GM21619 (cell line): Measurements from ENCODE around the gene PPP1CA.
A peak's percentile ranks its signal among the peaks of the same experiment; 100 is the strongest.

ENCODE experiments used
- ATAC-seq: cut with Tn5 transposase; IDR thresholded peaks from one replicate; pipeline ENCODE4 v1.9.1; 2021; ENCODE audit not compliant: unreplicated experiment

PPP1CA gene

DNA sequence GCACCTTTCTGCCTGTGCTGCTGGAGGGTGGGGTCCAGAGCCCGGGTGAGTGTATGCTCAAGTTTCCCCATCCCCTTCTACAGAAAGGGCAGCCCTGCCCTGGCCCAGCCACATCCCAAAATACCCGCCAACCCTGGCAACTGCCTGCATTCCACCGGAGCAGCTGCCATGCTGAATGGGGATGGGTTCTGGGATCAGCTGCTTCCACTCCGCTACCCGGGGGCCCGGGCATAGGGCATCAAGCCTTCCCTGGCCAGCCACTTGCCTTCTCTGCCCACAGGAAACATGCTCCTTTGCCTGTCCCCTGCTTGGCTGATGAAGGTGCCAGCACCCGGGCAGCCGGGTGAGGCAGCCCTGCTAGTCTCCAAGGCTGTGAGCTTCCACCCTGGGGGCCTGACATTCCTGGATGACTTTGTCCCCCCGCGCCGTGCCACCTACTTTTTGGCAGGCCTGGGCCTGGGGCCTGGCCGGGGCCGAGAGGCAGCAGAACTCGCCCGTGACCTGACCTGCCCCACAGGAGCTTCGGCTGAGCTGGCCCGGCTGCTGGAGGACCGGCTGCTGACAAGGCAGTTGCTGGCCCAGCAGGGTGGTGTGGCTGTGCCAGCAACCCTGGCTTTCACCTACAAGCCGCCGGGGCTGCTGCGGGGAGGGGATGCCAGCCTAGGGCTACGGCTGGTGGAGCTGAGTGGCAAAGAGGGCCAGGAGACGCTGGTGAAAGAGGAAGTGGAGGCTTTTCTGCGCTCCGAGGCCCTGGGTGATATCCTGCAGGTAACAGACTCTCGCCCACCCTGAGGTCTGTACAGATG, 17.0 kb upstream of the PPP1CA start:
- ATAC-seq = no peak

DNA sequence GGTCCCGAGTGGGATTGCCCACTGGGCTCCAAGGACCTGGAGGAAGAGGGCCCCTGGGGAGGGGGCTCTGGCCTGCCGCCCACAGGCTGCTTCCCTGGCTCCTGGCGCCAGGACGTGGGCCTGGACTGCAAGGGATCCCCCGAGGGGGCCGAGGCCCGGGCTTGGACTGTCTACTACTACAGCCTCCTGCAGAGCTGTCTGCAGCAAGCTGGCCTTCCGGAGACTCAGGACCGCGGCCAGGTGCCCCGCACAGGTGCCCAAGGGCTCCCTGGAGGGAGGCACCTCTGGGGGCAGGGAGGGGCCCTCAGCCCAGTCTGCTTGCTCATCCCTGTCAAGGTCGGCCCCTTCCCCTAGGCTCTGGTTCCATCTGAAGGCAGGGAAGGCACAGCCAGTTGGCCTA, 15.8 kb upstream of the PPP1CA start:
- no peak for ATAC-seq

DNA sequence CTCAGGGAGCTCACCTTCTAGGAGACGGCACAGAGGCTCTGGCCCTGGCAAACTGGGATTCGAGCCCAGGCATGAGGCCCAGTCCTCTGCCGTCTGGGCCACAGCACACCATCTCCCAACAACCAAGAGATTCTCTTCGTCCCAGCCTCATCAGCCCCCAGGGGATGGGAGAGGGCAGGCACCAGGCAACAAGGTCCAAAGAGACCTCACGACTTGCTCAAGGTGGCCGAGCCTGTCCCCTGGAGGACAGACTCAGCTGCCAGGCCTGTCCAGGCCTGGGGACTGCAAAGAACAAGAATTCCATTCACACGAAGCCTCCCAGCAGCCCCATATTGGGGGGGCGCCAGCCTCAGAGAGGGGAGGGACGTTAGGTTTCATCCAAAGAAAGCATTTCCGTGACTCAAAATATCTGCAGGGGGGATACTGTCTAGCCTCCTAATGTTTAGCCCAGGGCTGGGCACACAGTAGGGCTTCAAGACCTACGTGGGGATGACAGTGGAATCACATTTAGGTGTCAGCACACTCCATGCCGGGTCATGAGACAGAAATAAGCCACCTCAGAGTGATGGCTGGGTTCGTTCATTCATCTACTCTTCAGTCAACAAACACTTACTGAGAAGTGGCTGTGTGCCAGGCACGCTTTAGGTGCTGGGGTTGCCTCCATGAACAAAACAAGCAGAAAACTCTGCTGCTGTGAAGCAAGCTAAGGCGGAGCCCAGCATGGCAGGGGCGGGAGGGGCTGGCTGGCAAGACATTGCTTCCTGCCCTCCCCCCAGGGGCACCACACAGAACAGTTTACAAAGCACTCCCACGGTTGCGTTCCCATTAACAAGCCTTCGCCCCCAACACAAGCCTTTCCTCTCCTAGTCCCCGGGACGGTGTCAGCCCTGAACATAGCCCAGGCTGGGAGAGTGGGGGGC, 15.0 kb upstream of the PPP1CA start:
- ATAC-seq = no peak

DNA sequence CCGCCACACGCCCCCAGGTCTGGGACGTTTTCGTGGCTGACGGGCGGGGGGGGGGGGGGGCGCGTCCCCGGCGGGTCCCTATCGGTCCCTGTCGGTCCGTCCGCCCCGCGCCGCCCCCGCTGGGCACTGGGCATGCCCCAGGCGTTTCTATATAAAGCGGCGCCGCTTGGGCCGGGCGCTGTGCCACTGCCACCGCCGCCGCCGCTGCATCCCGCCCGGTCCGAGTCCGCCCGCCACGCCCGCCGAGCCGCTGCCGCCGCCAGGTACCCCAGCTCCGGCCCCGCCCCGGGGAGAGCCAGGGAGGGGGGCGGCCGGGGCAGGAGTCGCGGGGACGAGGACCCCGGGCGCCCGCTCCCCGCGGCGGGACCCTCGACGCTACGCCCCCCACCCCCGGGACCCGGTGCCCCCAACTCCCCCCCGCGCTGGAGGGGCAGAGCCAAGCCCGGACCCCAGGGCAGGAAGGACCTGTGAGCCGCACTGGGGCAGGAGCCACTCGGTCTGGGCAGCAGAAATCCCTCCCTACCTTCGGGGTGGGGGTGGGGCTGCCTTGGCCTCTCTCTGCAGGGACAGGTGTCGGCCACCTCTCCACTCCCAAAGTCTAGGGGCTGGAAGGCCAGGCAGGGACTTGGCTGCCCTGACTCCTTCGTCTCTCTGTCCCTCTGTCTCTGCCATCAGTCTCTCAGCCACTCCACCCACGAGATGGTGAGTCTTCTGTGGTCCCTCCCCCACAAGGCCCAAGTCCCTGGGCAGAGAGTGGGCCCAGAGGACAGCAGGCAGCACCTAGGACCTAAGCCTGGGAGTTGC, 14.0 kb upstream of the PPP1CA start, which contains the start of gene CARNS1:
Gene CARNS1 (plus strand): TSS at position 178 of the 804 bp plus-strand sequence. CDS start 522 bp downstream, at position 700.
- ATAC-seq = no peak

DNA sequence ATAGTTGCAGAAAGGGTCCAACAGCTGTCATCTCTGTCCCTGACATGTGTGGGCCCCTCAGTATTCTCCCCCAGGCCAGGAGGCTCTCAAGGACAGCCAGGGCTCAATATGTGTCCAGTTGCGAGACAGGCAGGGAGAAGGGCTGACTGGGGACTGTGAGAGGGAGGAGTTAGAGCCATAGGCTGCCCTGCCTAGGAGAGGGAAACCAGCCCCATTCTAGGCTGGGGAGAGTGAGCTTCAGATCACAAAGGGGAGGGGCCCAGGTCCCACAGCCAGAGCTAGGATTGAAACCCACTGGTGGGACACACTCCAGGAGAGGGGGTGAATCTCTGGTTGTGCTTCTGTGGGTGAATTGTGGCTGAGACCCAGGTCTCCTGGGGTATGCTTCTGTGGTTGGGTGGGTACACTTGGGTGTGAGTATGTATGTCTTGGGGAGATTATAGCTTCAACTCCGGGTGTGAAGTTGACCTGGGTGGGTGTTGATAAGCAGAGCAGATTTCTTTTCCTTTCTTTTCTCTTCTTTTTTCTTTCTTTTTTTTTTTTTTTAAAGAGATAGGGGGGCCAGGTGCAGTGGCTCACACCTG, 11.7 kb upstream of the PPP1CA start:
- ATAC-seq = no peak

DNA sequence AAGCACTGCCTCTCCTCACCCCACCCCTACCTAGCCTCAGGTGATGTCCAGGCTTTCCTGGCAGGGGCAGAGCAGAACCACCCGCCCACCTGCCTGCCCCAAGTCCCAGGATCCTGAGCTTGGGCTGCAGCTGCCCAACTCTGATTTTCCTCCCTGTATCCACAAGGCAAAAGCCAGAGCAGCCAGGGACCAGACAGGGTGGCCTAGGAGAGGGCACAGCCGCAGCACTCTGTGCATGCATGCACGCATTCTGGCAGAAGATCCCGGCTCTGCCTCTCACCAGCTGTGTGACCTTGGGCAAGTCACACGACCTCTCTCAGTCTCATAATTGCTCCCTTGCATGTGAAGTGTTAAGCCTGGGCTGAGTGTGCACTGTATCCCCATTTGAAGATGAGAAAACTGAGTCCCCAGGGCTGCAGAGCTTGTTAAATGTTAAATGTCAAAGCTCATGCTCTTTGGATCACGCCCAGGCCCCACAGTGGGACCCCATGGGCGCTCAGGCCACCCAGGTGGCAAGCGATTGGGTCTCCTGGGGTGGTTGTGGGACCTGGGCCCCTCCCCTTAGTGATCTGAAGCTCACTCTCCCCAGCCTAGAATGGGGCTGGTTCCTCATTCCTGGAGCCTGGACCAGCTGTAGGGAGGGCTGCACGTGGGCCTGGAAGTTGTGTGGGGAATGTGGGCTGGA, 11.0 kb upstream of the PPP1CA start:
- no peak for ATAC-seq

DNA sequence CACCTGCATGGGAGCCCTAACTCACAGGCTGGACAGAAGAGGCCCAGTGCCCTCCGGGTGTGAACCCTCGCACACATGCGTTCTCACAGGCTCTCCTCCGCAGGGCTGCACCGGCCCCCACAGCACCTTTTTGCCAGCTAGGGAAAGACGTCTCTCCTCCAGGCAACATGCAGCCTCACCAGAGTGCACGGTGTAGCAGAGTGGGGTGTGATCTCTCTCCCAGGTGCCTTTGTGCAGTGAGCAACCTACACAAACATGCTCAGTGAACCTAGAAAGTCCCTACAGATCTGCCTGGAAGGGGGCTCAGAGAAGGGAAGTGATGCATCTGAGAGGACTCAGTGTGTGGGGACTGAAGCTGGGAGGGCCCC, 10.1 kb upstream of the PPP1CA start:
- no peak for ATAC-seq

DNA sequence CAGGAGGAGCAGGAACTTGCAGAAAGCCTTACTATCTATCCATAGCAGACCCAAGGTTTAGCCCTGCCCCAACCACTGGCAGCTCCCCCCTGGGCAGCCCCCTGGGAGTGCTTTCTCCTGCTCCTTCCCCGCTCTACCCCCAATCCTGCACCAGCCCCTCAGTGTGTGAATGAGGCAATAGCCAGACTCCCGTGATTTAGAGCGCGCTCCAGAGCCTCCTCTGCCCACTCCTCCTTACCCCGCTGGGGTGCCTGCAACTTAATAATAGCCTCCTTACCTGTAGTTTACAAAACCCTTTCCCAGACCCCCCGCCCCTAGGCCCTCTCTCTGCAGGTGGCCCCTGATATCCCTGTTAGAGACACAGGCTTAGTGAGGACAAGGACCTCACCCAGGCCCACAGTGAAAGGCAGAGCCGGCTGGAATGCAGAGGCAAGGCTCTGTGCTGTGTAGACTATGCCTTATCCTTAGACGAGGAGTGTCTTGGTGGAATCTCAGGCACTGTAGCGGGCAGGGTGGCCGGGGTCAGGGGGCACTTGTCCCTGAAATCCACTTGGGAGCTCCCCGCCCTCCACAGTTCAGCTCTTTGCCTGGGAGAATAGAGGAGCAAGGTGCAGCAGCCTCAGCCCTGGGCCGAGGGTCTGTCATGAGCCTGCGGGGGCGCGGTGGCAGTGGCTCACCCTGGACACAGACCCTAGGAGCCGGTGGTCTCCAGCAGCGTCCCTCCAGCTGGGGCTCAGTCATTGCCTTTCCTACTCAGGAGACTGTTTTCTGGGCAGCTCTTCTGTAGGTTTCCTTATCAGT, 9.5 kb upstream of the PPP1CA start:
- no peak for ATAC-seq

DNA sequence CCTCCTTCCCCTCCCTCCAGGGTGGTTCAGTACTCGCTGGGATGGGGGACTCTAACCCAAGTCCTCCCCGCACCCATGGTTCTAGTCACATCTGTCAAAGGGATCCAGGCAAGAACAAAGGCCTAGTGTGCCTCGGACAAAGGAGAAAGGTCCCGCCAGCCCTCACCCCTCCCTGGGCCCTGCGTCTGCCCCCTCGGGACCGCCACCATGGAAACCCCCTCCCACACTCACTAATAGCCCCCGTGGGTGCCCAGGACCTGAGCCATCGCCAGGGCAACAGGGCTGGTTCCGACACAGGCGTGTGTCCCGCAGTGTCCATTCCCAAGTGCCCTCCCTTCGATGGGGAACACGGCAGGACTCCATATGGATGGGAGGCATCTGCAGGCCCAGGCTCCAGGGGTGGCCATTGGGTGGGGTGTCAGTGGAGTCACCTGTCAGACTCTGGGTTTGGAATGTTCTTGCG, 8.7 kb upstream of the PPP1CA start:
- no peak for ATAC-seq

DNA sequence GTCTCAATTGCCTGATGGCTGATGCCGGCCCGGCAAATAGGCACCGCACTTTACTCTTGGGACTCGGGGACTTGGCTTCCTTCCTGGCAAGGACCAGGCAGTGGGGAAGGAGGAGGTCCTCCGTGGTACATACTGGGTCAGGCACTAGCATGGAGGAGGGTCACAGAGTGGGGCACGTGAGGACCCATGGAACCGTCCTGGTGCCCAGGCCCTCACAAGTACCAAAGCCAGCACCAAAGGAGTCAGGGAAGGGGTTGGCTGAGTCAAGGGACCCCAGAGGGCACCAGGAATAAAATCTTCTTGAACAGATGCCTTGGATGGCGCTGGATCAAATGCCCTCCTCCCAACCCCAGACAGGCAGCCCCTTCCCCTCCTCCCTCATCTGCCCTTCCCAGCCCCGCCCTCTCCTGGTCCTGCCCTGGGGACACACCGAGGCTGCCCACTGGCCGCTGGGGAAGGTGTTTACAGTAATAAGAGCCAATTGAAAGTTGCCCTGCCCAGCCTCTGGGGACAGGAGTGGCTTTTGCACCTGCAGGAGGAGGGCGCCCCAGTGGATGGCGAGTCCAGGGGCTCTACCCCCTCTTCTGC, 8.2 kb upstream of the PPP1CA start:
- ATAC-seq = no peak

DNA sequence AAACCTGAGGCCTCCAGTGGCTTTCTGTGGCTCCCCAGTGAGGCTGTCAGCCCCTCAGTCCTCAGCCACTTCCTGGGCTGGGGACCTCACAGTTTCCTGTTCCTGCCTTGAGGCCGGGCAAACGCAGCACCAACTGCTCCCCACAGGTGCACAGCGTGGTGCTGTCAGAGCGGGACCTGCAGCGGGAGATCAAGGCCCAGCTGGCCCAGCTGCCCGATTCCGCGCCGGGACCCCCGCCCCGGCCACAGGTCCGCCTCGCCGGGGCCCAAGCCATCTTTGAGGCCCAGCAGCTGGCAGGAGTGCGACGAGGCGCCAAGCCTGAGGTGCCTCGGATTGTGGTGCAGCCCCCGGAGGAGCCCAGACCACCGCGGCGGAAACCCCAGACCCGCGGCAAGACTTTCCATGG, 7.6 kb upstream of the PPP1CA start:
- peak; percentile 53 for ATAC-seq

DNA sequence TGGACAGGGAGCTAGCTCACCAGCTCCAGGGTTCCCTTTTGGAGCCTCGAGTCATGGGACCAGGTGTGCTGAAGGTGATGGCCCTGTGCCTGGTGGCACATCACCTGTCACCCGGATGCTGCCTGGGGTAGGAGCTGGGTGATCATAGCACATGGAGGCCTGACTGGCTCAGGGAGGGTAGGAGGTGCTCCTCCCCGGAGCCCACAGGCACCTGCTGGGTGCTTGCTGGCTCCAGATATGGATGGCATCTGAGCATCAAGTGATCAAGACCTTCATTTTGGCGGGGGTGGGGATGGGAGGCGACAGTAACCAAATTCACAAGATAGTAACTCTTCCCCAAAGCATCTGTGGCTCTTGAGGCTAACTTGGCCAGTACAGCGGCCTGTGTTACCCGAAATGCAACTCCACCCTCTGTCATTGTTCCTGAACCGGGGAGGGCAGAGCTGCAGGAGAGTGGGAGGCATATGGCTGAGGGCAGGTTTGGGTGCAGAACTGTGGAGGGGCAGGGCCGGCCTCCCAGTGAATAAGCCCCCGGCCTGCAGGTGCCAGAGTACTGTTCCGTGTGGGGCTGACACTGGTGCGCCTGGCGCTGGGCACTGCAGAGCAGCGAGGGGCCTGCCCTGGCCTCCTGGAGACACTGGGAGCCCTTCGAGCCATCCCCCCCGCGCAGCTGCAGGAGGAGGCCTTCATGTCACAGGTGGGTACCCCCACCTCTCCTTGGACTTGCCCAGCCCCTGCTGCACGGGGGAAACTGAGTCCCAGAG, 7.0 kb upstream of the PPP1CA start:
- ATAC-seq = no peak

DNA sequence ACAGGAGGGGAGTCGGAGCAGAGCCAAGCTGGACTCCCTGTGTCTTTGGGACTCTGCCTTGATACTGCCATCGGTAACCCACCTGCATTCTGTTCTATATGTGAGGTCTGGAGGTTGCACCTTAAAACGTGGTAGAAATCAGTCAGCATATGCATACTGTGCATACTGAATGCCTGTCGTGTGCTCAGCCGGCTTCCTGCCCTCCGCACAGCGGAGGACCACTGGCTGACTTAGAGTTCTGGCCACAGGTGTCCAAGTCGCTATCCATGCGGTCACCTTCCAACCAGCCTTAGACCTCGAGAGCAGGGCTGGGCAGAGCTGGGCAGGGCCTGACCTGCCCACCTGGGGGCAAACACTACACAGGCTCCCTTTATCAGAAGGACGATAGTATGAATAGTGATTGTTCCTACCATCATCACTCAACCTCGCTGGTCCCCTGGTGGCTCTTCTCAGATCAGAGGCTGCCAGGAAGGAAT, 6.1 kb upstream of the PPP1CA start:
- ATAC-seq = no peak

DNA sequence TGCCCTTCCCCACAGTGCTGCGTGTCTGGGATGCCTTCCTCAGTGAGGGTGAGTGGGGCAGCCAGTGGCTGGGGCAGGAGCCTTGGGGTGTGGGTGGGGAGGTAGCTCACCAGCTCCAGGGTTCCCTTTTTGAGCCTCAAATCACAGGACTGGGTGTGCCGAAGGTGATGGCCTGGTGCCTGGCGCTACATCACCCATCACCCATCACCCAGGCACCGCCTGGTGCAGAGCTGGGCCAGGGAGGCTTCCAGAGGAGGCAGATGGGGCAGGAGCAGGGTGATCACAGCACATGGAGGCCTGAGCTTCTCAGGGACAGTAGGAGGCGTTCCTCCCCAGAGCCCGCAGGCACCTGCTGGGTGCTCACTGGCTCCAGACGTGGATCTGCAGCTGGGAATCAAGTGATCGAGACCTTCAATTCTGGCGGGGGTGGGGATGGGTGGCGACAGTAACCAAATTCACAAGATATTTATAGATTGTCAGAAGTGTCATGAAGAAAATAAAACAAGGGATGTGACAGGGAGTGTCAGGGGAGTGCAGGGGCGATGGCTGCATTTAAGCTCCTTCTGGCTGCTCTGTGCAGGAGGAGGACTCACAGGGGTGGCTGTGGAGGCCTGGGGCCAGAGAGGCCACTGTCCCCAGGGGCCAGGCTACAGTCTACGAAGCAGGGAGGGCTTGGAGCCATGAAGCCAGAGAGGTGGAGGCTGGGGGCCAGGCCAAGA, 5.5 kb upstream of the PPP1CA start:
- ATAC-seq = no peak

DNA sequence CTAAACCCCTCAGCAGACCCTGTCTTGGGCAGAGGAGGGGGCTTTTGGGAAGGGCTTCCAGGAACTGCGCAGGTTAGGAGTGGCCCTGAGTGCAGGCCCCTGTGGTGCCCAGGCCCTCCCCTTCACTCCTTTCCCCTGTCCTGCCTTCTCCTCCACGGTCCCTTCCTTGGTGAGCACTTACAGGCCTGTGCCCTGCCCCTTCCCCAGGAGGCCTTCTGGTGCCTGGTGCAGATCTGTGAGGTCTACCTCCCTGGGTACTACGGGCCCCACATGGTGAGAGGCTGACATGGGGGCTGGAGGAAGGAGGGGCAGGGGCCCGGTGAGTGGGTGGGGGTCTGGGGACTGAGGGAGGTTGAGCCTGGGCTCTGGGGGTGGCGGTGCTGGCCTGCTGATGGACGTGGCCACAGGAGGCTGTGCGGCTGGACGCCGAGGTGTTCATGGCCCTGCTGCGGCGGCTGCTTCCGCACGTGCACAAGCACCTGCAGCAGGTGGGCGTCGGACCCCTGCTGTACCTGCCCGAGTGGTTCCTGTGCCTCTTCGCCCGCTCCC, 4.8 kb upstream of the PPP1CA start:
- ATAC-seq = no peak

DNA sequence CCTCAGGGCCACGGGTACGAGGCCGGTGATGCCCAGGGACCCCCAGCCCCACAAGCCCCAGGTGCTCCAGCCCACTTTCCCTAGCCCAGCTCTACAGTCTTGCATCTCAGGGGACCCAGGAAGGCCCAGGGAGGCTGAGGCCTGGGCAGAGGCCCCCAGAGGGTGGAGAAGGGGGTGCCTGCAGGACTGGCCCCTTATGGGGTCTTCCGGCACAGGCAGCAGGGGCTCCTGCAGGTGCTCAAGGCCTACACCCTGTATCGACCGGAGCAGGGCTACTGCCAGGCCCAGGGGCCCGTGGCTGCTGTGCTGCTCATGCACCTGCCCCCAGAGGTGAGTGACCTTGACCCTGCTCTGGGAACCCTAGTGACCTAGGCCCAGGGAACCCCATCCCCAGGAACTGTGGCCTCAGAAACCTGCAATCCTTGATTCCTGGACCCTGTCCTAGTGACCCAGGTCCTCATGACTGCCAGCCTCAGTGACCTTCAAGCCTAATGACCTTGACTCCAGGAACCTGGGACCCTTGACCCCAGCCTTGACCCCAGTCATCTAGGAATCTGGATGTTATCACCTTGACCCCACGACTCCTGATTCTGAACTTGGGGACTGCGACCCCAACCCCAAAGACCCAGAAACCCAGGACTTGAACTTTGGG, 4.2 kb upstream of the PPP1CA start:
- ATAC-seq = no peak

DNA sequence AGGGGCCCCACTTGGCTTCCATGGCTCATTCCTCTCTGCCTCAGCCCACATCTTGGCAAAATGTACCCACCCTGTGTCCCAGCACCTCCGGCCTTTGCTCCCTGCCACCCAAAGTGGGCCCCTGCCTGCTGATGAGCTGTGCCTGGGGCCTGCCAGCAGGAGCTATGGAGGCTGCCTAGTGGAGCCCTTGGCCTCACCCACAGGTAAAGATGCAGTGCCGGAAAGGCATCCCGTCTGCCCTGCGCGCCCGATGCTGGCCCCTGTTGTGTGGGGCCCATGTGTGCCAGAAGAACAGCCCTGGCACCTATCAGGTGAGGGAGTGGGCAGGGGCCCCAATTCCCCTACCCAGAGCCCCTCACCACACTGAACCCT, 3.5 kb upstream of the PPP1CA start:
- no peak for ATAC-seq
